Right forelimb (tissue), 1 donor: ENCODE measurements around the gene SORCS2.

ENCODE experiments used
- DNase-seq: peaks from one replicate; pipeline ENCODE4 v3.0.0-alpha.2; 2018

SORCS2 gene

DNA sequence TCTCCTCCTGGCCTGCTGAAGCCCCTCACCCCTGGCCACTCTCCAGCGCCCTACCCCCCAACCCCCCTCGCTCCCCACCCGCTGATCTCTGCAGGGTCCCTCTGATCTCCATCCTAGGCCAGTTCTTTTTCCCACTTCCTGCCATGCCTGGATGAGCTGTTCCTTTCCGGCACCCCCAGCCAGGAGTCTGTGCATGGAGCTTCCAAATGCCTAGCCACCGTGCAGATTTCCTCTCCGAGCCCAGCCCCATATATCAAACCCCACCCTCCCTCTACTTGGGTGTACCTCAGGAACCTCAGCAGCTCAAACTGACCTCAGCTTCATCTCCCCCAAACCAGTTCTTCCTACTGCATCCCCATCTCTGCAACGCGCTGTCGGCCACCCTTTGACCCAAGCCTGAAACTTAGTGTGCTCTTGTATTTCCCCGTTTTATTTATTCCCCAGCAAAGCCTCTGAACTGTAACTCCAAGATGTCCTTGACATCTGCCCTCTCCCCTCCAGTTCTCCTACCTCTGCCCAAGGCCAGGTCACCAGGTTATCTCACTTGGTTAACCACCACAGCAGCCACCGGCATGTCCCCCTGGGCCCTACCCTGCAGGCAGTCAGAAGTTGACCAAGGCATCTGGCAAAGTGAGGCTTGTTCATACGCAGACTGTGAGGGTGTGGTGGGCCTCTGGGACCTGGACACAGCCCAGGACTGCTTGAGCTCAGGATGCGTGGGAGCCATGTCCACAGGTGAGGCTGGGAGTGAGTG is 437.3 kb downstream of the SORCS2 start:
- no peak for DNase-seq

DNA sequence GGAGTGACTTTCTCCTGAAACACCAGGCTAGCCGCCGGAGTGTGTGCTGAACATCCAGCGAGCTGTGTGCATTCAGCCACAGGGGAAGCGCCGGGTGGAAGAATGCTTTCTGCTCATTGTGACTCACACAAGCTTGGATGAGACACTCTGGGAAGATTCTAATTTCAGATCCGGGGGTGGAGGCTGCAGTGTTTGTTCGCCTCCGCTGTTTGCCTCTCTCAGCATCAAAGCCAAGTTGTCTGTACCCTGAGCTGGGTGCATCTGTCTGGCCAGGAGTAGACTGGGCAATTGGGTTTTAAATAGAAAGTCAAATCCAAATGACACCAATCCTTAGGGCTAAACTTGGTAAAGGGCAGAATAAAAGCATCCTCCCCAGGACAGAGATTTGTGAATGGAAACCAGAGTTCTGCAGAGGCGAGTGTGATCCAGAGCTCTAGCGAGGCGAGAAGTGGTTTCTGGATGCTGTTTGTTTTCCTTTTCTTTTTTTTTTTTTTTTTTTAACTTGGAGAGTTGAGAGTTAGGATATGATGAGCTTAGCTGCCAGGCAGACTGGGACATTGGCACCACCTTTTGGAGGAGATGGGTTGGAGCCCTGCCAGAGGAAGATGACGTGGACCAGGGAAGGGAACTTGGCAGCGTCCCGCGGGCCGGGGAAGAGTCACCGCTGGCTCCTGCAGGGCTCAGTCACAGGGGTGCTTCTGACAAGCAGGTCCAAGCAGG is 438.4 kb downstream of the SORCS2 start:
- peak; percentile 70 for DNase-seq

DNA sequence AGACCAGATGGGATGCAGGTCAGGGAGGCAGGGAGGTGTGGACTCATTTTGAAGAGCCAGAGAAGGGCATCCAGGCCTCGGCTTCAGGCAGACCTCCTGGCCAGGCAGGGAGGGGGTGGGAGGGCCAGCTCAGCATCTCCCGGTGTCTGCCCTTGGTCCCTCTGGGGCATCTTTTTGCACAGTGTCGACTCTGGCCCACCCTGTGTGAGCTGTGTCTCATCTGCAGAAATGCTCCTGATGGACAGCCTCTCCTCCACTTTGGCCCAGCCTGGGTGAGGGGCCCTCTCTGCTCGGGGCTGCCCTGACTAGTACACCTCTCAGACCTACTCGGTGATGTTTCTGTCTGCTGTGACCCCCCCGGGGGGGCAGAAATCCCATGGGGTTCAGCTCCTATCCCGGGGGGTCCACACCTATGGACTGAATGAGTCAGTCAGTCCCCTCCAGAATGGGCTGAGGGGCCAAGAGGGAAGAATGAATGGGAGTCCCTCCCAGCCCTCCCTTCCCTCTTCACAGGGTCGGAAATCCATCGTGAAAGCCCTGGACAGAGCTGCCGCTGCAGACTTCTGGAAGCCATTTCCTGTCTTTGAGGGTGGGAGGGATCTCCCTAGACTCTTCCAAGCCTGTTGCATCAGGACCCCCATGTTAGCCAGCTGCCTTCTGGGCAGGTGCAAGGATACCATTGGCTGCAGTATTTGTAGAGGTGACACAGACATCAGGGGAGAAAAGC is 439.1 kb downstream of the SORCS2 start:
- no peak for DNase-seq

GRCh38 chr4:7632341-7632740 is 440.0 kb downstream of the SORCS2 start:
- DNase-seq: no peak

GRCh38 chr4:7632971-7633370 is 440.6 kb downstream of the SORCS2 start:
- no peak for DNase-seq

GRCh38 chr4:7634661-7635251 is 442.4 kb downstream of the SORCS2 start:
- no peak for DNase-seq

GRCh38 chr4:7635445-7636239 is 443.3 kb downstream of the SORCS2 start:
- no peak for DNase-seq

GRCh38 chr4:7636240-7636508 is 443.8 kb downstream of the SORCS2 start:
- DNase-seq: no peak

DNA sequence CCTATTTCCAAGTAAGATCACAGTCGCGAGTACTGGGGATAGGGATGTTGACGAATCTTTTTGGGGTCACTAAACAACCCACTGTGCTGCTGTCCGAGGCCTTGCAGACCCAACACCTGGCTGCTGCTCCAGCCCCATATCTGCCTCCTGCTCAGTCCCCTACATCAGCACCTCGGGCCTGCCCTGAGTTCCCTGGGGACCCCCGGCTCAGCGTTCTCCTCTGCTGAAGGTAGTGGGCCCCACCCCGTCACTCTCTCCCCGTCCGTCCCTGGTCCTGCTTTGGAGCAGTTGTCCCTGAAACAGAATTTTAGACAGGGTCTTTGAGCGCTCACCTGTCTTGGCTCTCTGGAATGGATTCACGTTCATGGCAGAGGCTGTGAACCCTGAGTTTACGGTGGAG is 444.8 kb downstream of the SORCS2 start:
- DNase-seq: no peak

- DNase-seq: no peak
Measured at GRCh38 chr4:7637971-7638370, 445.6 kb downstream of the SORCS2 start.

DNA sequence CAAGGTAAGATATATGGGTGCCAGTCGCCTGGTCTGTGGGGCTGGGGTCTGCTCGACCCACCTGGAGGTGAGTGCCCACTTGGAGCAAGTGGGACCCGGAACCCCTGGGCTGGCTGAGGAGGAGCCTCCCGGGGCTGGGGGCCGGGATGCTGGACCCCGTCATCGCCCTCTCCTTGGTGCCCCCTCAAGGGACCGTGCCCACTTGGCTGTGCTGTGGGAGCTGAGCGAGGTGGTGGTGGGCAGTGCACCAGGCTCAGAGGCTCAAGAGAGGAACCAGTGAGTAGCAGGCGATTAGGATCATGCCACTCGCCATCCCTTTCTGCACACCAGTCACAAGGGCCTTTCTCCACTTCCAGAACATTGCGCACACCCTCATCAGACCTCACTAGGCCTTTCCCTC is 446.2 kb downstream of the SORCS2 start:
- no peak for DNase-seq

GRCh38 chr4:7638984-7639789 is 446.8 kb downstream of the SORCS2 start:
- no peak for DNase-seq

- DNase-seq: no peak
Measured at GRCh38 chr4:7640136-7640535, 447.8 kb downstream of the SORCS2 start.

GRCh38 chr4:7641712-7642111 is 449.4 kb downstream of the SORCS2 start:
- DNase-seq: no peak

DNA sequence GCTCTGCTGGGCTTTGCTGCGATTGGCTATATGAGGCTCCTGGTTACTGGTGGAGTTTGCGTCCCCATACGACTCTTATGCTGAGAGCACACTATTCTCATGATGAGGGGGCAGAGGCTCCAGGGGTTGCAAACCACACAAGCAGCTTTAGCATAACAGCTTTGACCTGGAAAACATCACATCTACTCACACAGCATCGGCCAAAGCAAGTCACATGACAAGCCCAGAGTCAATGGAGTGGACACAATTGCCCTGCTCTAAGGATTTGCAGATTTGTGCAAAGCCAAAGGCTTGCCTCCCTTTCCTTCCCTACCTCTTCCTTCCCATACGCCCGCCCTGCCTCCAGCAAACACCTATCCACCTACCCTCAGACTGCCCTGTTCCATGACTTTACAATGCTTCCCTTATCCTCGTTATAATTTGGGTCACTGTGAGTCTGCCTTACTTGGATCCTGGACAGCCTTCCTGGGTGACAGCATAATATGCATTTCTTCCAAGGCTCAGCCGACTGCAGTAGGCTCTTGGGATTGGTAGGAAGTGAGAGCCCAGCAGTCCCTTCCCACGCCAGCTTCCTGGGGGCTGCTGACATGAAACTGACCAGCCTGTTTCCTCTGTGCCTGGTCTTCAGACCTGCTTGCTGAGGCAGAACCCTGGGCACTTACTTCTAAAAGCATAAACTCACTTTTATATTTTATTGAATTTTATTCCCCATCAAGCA is 450.6 kb downstream of the SORCS2 start:
- DNase-seq: no peak

- no peak for DNase-seq
Measured at GRCh38 chr4:7645158-7645557, 452.8 kb downstream of the SORCS2 start.

GRCh38 chr4:7645956-7646355 is 453.6 kb downstream of the SORCS2 start:
- DNase-seq: no peak

- no peak for DNase-seq
Measured at GRCh38 chr4:7646384-7647061, 454.2 kb downstream of the SORCS2 start.

GRCh38 chr4:7647186-7647585 is 454.8 kb downstream of the SORCS2 start:
- DNase-seq: no peak
